Activated CD8-positive, alpha-beta T cell treated with anti-CD3 and anti-CD28 coated beads, Interleukin-2, amount 10 ng/mL, durations not matched to agents 7 days and 5 days (primary cell): ENCODE measurements around the gene ZNF813. TPM values are rescaled to one million over a fixed set of nuclear protein-coding genes. Genes with fewer than 3 reads are reported as not detected.
A peak's percentile ranks its signal among the peaks of the same experiment; 100 is the strongest.
"Not testable (repeated sequence)": the region's sequence is repeated elsewhere in the genome, so short reads cannot be mapped to it uniquely, and the experiment has no call there.

Experiments used
- ATAC-seq: fragments of 150-1000 bp; cut with Tn5 transposase; one replicate; pipeline ENCODE4 v1.10.0; 2021; ENCODE audit warnings: moderate library complexity
- CTCF ChIA-PET: fragments of 350-600 bp; sonication (Branson Sonifier 250); formaldehyde crosslinking; loops from one replicate; lab custom pipeline; 2021; ENCODE audit warnings: antibody characterized with exemption; lab: Charles Lee
- POLR2A ChIA-PET: fragments of 350-600 bp; sonication (Branson Sonifier 250); formaldehyde crosslinking; loops from one replicate; lab custom pipeline; 2021; ENCODE audit warnings: antibody characterized with exemption; lab: Charles Lee
- DNase-seq: peaks from one replicate; pipeline ENCODE4 v3.0.0-alpha.2; 2020
- H3K27ac Mint-ChIP-seq: one replicate; pipeline ENCODE4 v1.8.0; 2021; ENCODE audit warnings: mild to moderate bottlenecking, mixed read lengths
- H3K27me3 Mint-ChIP-seq: one replicate; pipeline ENCODE4 v1.8.0; 2021; ENCODE audit warnings: low read depth, mixed read lengths
- H3K36me3 Mint-ChIP-seq: one replicate; pipeline ENCODE4 v1.8.0; 2021; ENCODE audit warnings: low read depth, mixed read lengths
- H3K4me1 Mint-ChIP-seq: one replicate; pipeline ENCODE4 v1.8.0; 2021; ENCODE audit warnings: low read depth, mixed read lengths
- H3K4me3 Mint-ChIP-seq: one replicate; pipeline ENCODE4 v1.8.0; 2021; ENCODE audit warnings: mild to moderate bottlenecking, mixed read lengths
- H3K9me3 Mint-ChIP-seq: one replicate; pipeline ENCODE4 v1.8.0; 2022; ENCODE audit warnings: mixed read lengths; ENCODE audit not compliant: insufficient read depth
- total RNA-seq, 2 experiments: library from RNA; stranded (reverse); gene quantifications; one replicate each; pipeline ENCODE4 v1.2.3, GENCODE V29; 2021

ZNF813 gene
- total RNA-seq, 2 experiments from 2014 or later = 5.0 to 6.2 TPM

GRCh38 chr19:53509845-53510244 is 42.3 kb downstream of the ZNF813 start:
- Mint-ChIP-seq H3K36me3 (no peaks in the 10 kb centered on the region), H3K4me3 (no peak overlapping the region), H3K27ac (no peak overlapping the region), H3K27me3 (no peaks in the 10 kb centered on the region), H3K9me3 (no peaks in the 10 kb centered on the region), H3K4me1 (no peaks in the 10 kb centered on the region)
- no peak for DNase-seq
- no peak for ATAC-seq
- ChIA-PET CTCF (no interaction called here), POLR2A (interaction anchor here (0.9 kb wide), 1 partner anchor 11 kb away, joined by 3 read pairs; no protein-coding TSS in a partner anchor)

GRCh38 chr19:53511357-53511756 is 43.8 kb downstream of the ZNF813 start:
- CTCF ChIA-PET = no interaction called here
- no peaks in the 10 kb centered on the region for H3K36me3 Mint-ChIP-seq

GRCh38 chr19:53511933-53512374 is 44.4 kb downstream of the ZNF813 start:
- H3K27ac Mint-ChIP-seq = no peak overlapping the region
- H3K4me1 Mint-ChIP-seq = no peaks in the 10 kb centered on the region

More at GRCh38 chr19:53511357-53511756, 43.8 kb downstream of the ZNF813 start:
- Mint-ChIP-seq H3K4me3 (no peak overlapping the region), H3K27ac (no peak overlapping the region), H3K4me1 (no peaks in the 10 kb centered on the region), H3K27me3 (no peaks in the 10 kb centered on the region), H3K9me3 (no peaks in the 10 kb centered on the region)
- ATAC-seq (no peak), DNase-seq (no peak)
- POLR2A ChIA-PET = no interaction called here

GRCh38 chr19:53515047-53515446 is 47.5 kb downstream of the ZNF813 start:
- H3K9me3 Mint-ChIP-seq, H3K36me3 Mint-ChIP-seq, POLR2A ChIA-PET, CTCF ChIA-PET, H3K4me1 Mint-ChIP-seq, H3K27ac Mint-ChIP-seq, ATAC-seq, DNase-seq, H3K4me3 Mint-ChIP-seq, H3K27me3 Mint-ChIP-seq: not testable (repeated sequence)

More at GRCh38 chr19:53511933-53512374, 44.4 kb downstream of the ZNF813 start:
- Mint-ChIP-seq H3K36me3 (no peaks in the 10 kb centered on the region), H3K4me3 (no peak overlapping the region), H3K9me3 (no peaks in the 10 kb centered on the region), H3K27me3 (no peaks in the 10 kb centered on the region)
- ChIA-PET POLR2A (no interaction called here), CTCF (no interaction called here)
- DNase-seq (peak; percentile 54), ATAC-seq (peak; percentile 68)

GRCh38 chr19:53517114-53517741 is 49.7 kb downstream of the ZNF813 start:
- H3K27ac Mint-ChIP-seq = no peak overlapping the region
- DNase-seq (no peak), ATAC-seq (no peak)
- no peak overlapping the region for H3K4me3 Mint-ChIP-seq
- ChIA-PET CTCF (no interaction called here), POLR2A (no interaction called here)
- no peaks in the 10 kb centered on the region for H3K27me3 Mint-ChIP-seq
- H3K9me3 Mint-ChIP-seq = peaks cover 9% of the 10 kb centered on the region
- H3K4me1 Mint-ChIP-seq = peaks cover 13% of the 10 kb centered on the region
- H3K36me3 Mint-ChIP-seq = peaks cover 23% of the 10 kb centered on the region

- no peaks in the 10 kb centered on the region for H3K27me3 Mint-ChIP-seq
- no peak overlapping the region for H3K27ac Mint-ChIP-seq
- peaks cover 28% of the 10 kb centered on the region for H3K36me3 Mint-ChIP-seq
- ChIA-PET CTCF (no interaction called here), POLR2A (no interaction called here)
- no peak for DNase-seq
- no peak for ATAC-seq
- peaks cover 9% of the 10 kb centered on the region for H3K9me3 Mint-ChIP-seq
- no peak overlapping the region for H3K4me3 Mint-ChIP-seq
- H3K4me1 Mint-ChIP-seq = peaks cover 18% of the 10 kb centered on the region
Measured at GRCh38 chr19:53518121-53518520, 50.6 kb downstream of the ZNF813 start.

GRCh38 chr19:53518716-53519115 is 51.2 kb downstream of the ZNF813 start:
- no peak for ATAC-seq
- CTCF ChIA-PET = no interaction called here

GRCh38 chr19:53519446-53519845 is 51.9 kb downstream of the ZNF813 start:
- Mint-ChIP-seq H3K36me3 (peaks cover 40% of the 10 kb centered on the region), H3K27ac (no peak overlapping the region), H3K27me3 (no peaks in the 10 kb centered on the region), H3K4me1 (peaks cover 18% of the 10 kb centered on the region), H3K4me3 (peak overlapping the region; percentile 9), H3K9me3 (peaks cover 9% of the 10 kb centered on the region)
- ATAC-seq = no peak
- no peak for DNase-seq
- ChIA-PET CTCF (interaction anchor here (1.4 kb wide), 1 partner anchor 324 kb away, joined by 3 read pairs; no protein-coding TSS in a partner anchor), POLR2A (no interaction called here)

More at GRCh38 chr19:53518716-53519115, 51.2 kb downstream of the ZNF813 start:
- Mint-ChIP-seq H3K36me3 (peaks cover 34% of the 10 kb centered on the region), H3K27me3 (no peaks in the 10 kb centered on the region), H3K4me1 (peaks cover 18% of the 10 kb centered on the region), H3K9me3 (peaks cover 9% of the 10 kb centered on the region), H3K27ac (no peak overlapping the region), H3K4me3 (no peak overlapping the region)
- no peak for DNase-seq
- POLR2A ChIA-PET = no interaction called here

- Mint-ChIP-seq H3K27me3 (no peaks in the 10 kb centered on the region), H3K36me3 (peaks cover 44% of the 10 kb centered on the region), H3K4me3 (peak overlapping the region; percentile 99), H3K27ac (peak overlapping the region; percentile 96), H3K9me3 (peaks cover 9% of the 10 kb centered on the region), H3K4me1 (peaks cover 18% of the 10 kb centered on the region)
- ChIA-PET CTCF (interaction anchor here (0.8 to 1.7 kb wide), 3 partner anchors 46 to 324 kb away, joined by 3 to 4 read pairs (median 3); no protein-coding TSS in a partner anchor), POLR2A (interaction anchor here (1.0 kb wide), 3 partner anchors 10 to 89 kb away, joined by 3 to 5 read pairs (median 3); partner anchors contain the start of gene ZNF761)
- ATAC-seq (no peak), DNase-seq (no peak)
Measured at GRCh38 chr19:53520163-53520546, 52.6 kb downstream of the ZNF813 start.

- ATAC-seq = peak; percentile 100
- ChIA-PET POLR2A (interaction anchor here (1.0 kb wide), 3 partner anchors 11 to 89 kb away, joined by 3 to 5 read pairs (median 3); partner anchors contain the start of gene ZNF761), CTCF (interaction anchor here (0.7 to 1.7 kb wide), 4 partner anchors 46 to 354 kb away, joined by 3 to 4 read pairs (median 3); no protein-coding TSS in a partner anchor)
- Mint-ChIP-seq H3K36me3 (peaks cover 50% of the 10 kb centered on the region), H3K4me3 (peak overlapping the region; percentile 99), H3K27ac (peak overlapping the region; percentile 96), H3K27me3 (no peaks in the 10 kb centered on the region), H3K4me1 (peaks cover 18% of the 10 kb centered on the region), H3K9me3 (peaks cover 14% of the 10 kb centered on the region)
- DNase-seq = peak; percentile 94
Measured at GRCh38 chr19:53520547-53521372, 53.2 kb downstream of the ZNF813 start.

GRCh38 chr19:53521373-53522202 is 54.1 kb downstream of the ZNF813 start:
- Mint-ChIP-seq H3K4me1 (peaks cover 18% of the 10 kb centered on the region), H3K9me3 (peaks cover 19% of the 10 kb centered on the region), H3K36me3 (peaks cover 55% of the 10 kb centered on the region), H3K27ac (peak overlapping the region; percentile 96), H3K4me3 (peak overlapping the region; percentile 99), H3K27me3 (no peaks in the 10 kb centered on the region)
- ChIA-PET POLR2A (interaction anchor here (1.0 kb wide), 1 partner anchor 90 kb away, joined by 3 read pairs; the partner anchor contains the start of gene ZNF761), CTCF (interaction anchor here (0.7 to 1.7 kb wide), 2 partner anchors 96 to 353 kb away, joined by 3 to 4 read pairs; no protein-coding TSS in a partner anchor)
- peak; percentile 32 for DNase-seq
- peak; percentile 24 for ATAC-seq
